ENCODE data around the gene SELENON. TPM values are rescaled to one million over a fixed set of nuclear protein-coding genes. Genes with fewer than 3 reads are reported as not detected.
A peak's percentile ranks its signal among the peaks of the same experiment; 100 is the strongest.

SELENON gene
- polyA plus RNA-seq, 1 of the 3 experiments (the other 2 are of a cell fraction), result 56.2 TPM

DNA sequence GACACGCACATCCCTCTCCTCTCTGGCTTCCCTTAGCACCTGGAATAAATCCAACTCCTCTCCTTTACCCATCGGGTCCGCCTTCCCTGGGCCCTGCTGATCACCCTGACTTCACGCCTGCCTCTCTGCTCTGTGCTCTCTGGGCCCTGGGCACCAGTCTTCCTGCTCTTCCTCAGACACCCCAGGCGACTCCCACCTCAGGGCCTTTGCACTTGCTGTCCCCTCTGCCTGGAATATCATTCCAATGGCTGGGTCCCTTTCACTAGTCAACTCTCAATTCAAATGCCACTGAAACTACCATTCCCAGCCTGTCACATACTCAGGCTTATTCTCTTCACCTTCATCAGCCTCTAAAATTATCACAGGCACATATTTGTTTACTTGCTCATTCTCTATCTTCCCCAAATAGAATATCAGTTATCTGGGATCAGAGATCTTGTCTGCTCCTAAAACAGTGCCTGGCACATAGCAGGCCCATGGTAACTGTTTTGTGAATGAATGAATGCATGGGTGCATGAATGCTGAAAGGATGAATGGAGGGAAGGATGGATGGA is 27.2 kb upstream of the SELENON start:
- H3K9me2 ChIP-seq, result no peaks in the 10 kb centered on the region
- H4K20me1 ChIP-seq (ENCODE audit: insufficient read depth), result no peaks in the 10 kb centered on the region
- no peaks in the 10 kb centered on the region for H3F3A ChIP-seq (replicated peaks; ENCODE audit: insufficient read depth)
- H3K36me3 ChIP-seq (replicated peaks in 1 of 2; ENCODE audit: control insufficient read depth in 1 of 2, insufficient read depth in 2 of 2, low read length in 1 of 2), result no peaks in the 10 kb centered on the region
- CTCF ChIA-PET, result interaction anchor here (0.6 to 1.6 kb wide), 6 partner anchors 13 to 154 kb away, joined by 3 to 5 read pairs (median 3); no protein-coding TSS in a partner anchor
- no peak for DNase-seq
- peaks cover 0 to 66% of the 10 kb centered on the region in 2 experiments; a peak in 1 of 4 replicates for H3K4me1 ChIP-seq (ENCODE audit: control insufficient read depth in 1 of 2, insufficient read depth in 2 of 2, low read depth in 1 of 2, low read length in 1 of 2)
- no peak overlapping the region for H2AFZ ChIP-seq (ENCODE audit: low read depth)
- POLR2A ChIA-PET, result no interaction called here
- no peak overlapping the region for H3K9ac ChIP-seq
- H3K27ac ChIP-seq (ENCODE audit: low read depth in 2 of 2, low read length in 1 of 2), result peak overlapping the region in 1 of 2 experiments; percentile 89; a peak in 2 of 4 replicates
- TF ChIP-seq, protein P1, sequence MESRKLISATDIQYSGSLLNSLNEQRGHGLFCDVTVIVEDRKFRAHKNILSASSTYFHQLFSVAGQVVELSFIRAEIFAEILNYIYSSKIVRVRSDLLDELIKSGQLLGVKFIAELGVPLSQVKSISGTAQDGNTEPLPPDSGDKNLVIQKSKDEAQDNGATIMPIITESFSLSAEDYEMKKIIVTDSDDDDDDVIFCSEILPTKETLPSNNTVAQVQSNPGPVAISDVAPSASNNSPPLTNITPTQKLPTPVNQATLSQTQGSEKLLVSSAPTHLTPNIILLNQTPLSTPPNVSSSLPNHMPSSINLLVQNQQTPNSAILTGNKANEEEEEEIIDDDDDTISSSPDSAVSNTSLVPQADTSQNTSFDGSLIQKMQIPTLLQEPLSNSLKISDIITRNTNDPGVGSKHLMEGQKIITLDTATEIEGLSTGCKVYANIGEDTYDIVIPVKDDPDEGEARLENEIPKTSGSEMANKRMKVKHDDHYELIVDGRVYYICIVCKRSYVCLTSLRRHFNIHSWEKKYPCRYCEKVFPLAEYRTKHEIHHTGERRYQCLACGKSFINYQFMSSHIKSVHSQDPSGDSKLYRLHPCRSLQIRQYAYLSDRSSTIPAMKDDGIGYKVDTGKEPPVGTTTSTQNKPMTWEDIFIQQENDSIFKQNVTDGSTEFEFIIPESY (IDR thresholded peaks at IDR 0.05; ENCODE audit: borderline replicate concordance, low read depth), result no peak
- TF ChIP-seq FOXJ3 (CRISPR knock-in tag; IDR thresholded peaks at IDR 0.05) (no peak), SMC3 (IDR thresholded peaks at IDR 0.05; ENCODE audit: low read depth, low read length) (no peak), EP300 (IDR thresholded peaks at IDR 0.05; ENCODE audit: borderline replicate concordance in 1 of 2, low read depth in 1 of 2, low read length in 1 of 2) (no peak), ELF1 (IDR thresholded peaks at IDR 0.05) (no peak), CHD2 (IDR thresholded peaks at IDR 0.05; ENCODE audit: low read length, partially characterized antibody) (no peak), GATA2 (CRISPR knock-in tag; IDR thresholded peaks at IDR 0.05) (no peak), TCF12 (IDR thresholded peaks at IDR 0.05) (no peak), FOXM1 (IDR thresholded peaks at IDR 0.05; ENCODE audit: low read depth) (no peak), RFX5 (IDR thresholded peaks at IDR 0.05; ENCODE audit: low read length) (no peak), NFIC (IDR thresholded peaks at IDR 0.05; ENCODE audit: borderline replicate concordance) (no peak), NRF1 (IDR thresholded peaks at IDR 0.05; ENCODE audit: low read depth, low read length) (no peak), RAD21 (IDR thresholded peaks at IDR 0.05; ENCODE audit: low read length) (no peak), POLR2AphosphoS5 (IDR thresholded peaks at IDR 0.05; ENCODE audit: low read depth, low read length) (no peak), TAF1 (IDR thresholded peaks at IDR 0.05; ENCODE audit: borderline replicate concordance, low read depth, low read length) (no peak)
- TF ChIP-seq, protein P2, sequence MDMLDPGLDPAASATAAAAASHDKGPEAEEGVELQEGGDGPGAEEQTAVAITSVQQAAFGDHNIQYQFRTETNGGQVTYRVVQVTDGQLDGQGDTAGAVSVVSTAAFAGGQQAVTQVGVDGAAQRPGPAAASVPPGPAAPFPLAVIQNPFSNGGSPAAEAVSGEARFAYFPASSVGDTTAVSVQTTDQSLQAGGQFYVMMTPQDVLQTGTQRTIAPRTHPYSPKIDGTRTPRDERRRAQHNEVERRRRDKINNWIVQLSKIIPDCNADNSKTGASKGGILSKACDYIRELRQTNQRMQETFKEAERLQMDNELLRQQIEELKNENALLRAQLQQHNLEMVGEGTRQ (IDR thresholded peaks at IDR 0.05; ENCODE audit: borderline replicate concordance, low read depth, low read length), result no peak
- TF ChIP-seq, protein P3, sequence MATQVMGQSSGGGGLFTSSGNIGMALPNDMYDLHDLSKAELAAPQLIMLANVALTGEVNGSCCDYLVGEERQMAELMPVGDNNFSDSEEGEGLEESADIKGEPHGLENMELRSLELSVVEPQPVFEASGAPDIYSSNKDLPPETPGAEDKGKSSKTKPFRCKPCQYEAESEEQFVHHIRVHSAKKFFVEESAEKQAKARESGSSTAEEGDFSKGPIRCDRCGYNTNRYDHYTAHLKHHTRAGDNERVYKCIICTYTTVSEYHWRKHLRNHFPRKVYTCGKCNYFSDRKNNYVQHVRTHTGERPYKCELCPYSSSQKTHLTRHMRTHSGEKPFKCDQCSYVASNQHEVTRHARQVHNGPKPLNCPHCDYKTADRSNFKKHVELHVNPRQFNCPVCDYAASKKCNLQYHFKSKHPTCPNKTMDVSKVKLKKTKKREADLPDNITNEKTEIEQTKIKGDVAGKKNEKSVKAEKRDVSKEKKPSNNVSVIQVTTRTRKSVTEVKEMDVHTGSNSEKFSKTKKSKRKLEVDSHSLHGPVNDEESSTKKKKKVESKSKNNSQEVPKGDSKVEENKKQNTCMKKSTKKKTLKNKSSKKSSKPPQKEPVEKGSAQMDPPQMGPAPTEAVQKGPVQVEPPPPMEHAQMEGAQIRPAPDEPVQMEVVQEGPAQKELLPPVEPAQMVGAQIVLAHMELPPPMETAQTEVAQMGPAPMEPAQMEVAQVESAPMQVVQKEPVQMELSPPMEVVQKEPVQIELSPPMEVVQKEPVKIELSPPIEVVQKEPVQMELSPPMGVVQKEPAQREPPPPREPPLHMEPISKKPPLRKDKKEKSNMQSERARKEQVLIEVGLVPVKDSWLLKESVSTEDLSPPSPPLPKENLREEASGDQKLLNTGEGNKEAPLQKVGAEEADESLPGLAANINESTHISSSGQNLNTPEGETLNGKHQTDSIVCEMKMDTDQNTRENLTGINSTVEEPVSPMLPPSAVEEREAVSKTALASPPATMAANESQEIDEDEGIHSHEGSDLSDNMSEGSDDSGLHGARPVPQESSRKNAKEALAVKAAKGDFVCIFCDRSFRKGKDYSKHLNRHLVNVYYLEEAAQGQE (IDR thresholded peaks at IDR 0.05; ENCODE audit: low read depth, low read length), result no peak
- TF ChIP-seq, protein P4, sequence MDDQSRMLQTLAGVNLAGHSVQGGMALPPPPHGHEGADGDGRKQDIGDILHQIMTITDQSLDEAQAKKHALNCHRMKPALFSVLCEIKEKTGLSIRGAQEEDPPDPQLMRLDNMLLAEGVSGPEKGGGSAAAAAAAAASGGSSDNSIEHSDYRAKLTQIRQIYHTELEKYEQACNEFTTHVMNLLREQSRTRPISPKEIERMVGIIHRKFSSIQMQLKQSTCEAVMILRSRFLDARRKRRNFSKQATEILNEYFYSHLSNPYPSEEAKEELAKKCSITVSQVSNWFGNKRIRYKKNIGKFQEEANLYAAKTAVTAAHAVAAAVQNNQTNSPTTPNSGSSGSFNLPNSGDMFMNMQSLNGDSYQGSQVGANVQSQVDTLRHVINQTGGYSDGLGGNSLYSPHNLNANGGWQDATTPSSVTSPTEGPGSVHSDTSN (IDR thresholded peaks at IDR 0.05), result no peak
- TF ChIP-seq, protein P5, sequence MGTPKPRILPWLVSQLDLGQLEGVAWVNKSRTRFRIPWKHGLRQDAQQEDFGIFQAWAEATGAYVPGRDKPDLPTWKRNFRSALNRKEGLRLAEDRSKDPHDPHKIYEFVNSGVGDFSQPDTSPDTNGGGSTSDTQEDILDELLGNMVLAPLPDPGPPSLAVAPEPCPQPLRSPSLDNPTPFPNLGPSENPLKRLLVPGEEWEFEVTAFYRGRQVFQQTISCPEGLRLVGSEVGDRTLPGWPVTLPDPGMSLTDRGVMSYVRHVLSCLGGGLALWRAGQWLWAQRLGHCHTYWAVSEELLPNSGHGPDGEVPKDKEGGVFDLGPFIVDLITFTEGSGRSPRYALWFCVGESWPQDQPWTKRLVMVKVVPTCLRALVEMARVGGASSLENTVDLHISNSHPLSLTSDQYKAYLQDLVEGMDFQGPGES (IDR thresholded peaks at IDR 0.05; ENCODE audit: low read depth, low read length), result no peak
- TF ChIP-seq, protein P6, sequence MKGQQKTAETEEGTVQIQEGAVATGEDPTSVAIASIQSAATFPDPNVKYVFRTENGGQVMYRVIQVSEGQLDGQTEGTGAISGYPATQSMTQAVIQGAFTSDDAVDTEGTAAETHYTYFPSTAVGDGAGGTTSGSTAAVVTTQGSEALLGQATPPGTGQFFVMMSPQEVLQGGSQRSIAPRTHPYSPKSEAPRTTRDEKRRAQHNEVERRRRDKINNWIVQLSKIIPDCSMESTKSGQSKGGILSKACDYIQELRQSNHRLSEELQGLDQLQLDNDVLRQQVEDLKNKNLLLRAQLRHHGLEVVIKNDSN (IDR thresholded peaks at IDR 0.05; ENCODE audit: borderline replicate concordance, low read depth), result no peak
- no peaks in the 10 kb centered on the region for H3K27me3 ChIP-seq (ENCODE audit: insufficient read depth)
- no peaks in the 10 kb centered on the region for H3K9me3 ChIP-seq
- H3K79me2 ChIP-seq (ENCODE audit: insufficient read depth), result no peaks in the 10 kb centered on the region
- WGBS (ENCODE audit: low lambda C conversion rate), result 84% methylated on average over 5 of the region's 5 CpGs
- H3K4me2 ChIP-seq, result no peak overlapping the region
- H3K4me3 ChIP-seq (ENCODE audit: low read depth in 2 of 2, low read length in 1 of 2), result no peak overlapping the region

Measured in SK-N-SH (cell line).